DOHH2 (cell line): ENCODE results near the gene GTF3C1.

Experiments used
- CTCF ChIP-seq: fragments of 200-600 bp; sonication (generic); IDR thresholded peaks from one replicate; pipeline ENCODE4 v1.5.1; 2014; ENCODE audit warnings: antibody characterized with exemption, mild to moderate bottlenecking, low read depth, low read length; ENCODE audit not compliant: poor library complexity, severe bottlenecking
- EZH2phosphoT487 ChIP-seq: fragments of 200-600 bp; sonication (generic); IDR thresholded peaks from 2 replicates; pipeline ENCODE4 v1.6.1; 2017; ENCODE audit warnings: borderline replicate concordance, mild to moderate bottlenecking, antibody characterized with exemption, low read length, moderate library complexity, mixed read lengths

- TF ChIP-seq CTCF (no peak), EZH2phosphoT487 (no peak)
These were observed 14.5 kb upstream of the GTF3C1 start for GRCh38 chr16:27564224-27564623.
